Caki2 (cell line): ENCODE data around the gene TUFM. TPM values are rescaled to one million over a fixed set of nuclear protein-coding genes. Genes with fewer than 3 reads are reported as not detected.
A peak's percentile ranks its signal among the peaks of the same experiment; 100 is the strongest.

Experiments
- DNase-seq: peaks from one replicate; pipeline ENCODE4 v3.0.0-alpha.2; 2015; ENCODE audit warnings: low read depth
- in situ Hi-C: cut with HindIII; loops from 2 replicates; pipeline ENCODE4 v1.10.0; 2016; ENCODE audit warnings: low sequenced_read_pairs, low pct_unique_long_range_greater_than_20kb, mixed read lengths
- total RNA-seq: library from RNA; depleted of rRNA; stranded (reverse); fragments of >200 nt; shearing (Covaris generic); gene quantifications from 2 replicates; pipeline ENCODE4 v1.2.3, GENCODE V29; 2014; ENCODE audit warnings: low replicate concordance

The TUFM gene
- total RNA-seq, 1 experiment from 2014 or later: 151 TPM

DNA sequence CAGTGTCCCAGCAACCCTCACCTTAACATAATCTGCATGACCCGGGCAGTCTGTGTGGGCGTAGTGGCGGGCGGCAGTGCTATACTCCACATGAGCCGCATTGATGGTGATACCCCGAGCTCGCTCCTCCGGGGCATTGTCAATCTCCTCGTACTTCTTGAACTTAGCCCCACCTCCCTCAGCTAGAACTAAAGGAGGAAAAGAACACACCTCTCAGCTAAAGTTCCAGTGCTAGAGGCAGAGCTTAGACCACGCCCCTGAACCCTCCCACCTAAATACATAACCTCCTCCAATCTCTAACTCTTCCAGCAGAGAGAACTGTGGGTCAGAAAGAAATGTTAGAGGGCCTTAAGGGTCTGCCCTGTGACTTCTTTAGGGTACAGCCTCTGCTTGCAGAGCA is 855 bp downstream of the TUFM start:
- in situ Hi-C loops: no loop called here
- DNase-seq: peak; percentile 74

DNA sequence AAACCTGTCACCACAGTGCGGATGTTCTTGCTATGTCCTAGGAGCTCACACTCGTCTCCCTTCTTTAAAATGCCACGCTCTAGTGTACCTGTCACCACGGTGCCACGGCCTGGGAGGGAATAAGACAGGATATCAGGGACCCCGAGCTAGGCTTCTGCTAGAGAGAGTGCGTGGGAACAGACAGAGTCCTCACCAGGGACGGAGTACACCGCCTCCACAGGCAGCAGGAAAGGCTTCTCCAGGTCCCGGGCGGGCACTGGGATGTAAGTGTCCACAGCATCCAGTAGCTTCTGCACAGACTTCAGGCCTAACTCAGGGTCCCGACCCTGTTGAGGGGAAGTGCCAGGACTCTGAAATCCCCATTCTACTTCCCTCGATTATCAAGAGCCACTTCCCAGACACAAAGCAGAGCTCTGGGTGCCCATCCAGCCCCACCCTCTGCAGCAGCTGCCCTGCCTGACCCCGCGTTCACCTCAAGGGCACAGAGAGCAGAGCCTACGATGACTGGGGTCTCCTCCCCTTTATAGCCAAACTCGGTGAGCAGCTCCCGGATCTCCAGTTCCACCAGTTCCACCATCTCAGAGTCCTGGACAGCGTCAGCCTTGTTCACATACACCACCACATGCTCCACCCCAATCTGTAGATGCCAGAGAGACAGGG is 1.8 kb downstream of the TUFM start:
- in situ Hi-C loops: no loop called here
- no peak for DNase-seq

- DNase-seq: no peak
- in situ Hi-C loops: no loop called here
Observed at GRCh38 chr16:28843766-28844165, 2.4 kb downstream of the TUFM start.

GRCh38 chr16:28842696-28843095 is 3.5 kb downstream of the TUFM start:
- in situ Hi-C loops: no loop called here
- no peak for DNase-seq

- in situ Hi-C loops: no loop called here
- DNase-seq: no peak
Observed at GRCh38 chr16:28839899-28840298, 6.2 kb downstream of the TUFM start.

GRCh38 chr16:28839004-28839639 is 7.0 kb downstream of the TUFM start:
- no peak for DNase-seq
- in situ Hi-C loops: no loop called here

- no peak for DNase-seq
- in situ Hi-C loops: no loop called here
Observed at GRCh38 chr16:28838558-28838918, 7.6 kb downstream of the TUFM start.

DNA sequence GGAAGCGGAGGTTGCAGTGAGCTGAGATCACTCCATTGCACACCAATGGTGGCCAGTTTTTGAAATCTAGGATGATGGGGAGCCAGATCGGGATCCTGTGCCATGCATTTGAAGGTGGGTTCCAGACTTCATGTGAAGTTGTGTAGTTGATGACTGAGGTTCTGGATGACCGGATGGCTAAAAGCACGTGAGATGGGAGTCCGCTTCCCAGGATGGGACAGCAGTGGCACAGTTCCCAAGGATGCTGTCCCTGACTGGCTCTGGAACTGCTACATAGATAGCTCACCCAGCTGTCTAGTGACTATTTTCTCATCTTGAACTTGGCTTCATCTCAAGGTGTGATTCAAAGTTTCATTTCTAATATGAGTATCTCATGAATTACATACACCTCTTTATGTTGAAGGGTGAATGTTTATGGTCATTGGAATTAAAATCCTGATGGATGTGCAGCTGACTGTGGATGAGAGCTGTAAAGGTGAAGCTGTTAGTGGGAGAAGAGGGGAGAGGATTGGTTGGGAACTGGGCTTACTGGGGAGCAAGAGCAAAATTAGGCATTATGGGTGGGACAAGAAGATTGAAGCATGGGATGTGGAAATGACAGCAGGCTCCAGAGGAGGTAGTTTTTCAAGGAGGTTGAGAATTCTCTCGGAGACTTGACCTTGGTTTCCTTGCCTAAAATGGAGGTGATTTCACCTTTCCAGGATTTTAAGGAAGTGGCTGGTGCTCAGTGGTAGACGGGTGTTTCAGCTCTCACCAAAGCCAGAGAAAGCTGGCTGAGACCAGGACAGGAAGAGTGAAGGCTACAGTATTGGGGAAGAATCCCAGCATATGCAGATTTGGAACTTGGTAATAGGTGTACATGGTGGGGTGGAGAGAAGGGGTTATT is 8.2 kb downstream of the TUFM start:
- DNase-seq: no peak
- in situ Hi-C loops: no loop called here

DNA sequence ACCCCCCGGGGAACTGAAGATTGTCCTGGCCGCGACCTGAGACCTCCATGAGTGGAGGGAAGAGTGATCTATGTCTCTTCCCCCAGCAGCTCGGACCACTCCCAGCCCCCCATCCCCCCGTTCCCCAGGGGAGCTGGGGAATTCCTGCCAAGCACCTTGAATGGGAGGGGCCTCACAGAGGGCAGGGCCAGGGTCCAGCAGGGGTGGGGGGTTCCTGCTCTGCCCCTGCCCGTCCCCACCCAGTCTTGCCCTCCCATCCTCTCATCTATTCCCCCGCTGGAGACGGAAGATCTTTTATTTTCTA is 9.4 kb downstream of the TUFM start:
- in situ Hi-C loops: no loop called here
- no peak for DNase-seq

DNA sequence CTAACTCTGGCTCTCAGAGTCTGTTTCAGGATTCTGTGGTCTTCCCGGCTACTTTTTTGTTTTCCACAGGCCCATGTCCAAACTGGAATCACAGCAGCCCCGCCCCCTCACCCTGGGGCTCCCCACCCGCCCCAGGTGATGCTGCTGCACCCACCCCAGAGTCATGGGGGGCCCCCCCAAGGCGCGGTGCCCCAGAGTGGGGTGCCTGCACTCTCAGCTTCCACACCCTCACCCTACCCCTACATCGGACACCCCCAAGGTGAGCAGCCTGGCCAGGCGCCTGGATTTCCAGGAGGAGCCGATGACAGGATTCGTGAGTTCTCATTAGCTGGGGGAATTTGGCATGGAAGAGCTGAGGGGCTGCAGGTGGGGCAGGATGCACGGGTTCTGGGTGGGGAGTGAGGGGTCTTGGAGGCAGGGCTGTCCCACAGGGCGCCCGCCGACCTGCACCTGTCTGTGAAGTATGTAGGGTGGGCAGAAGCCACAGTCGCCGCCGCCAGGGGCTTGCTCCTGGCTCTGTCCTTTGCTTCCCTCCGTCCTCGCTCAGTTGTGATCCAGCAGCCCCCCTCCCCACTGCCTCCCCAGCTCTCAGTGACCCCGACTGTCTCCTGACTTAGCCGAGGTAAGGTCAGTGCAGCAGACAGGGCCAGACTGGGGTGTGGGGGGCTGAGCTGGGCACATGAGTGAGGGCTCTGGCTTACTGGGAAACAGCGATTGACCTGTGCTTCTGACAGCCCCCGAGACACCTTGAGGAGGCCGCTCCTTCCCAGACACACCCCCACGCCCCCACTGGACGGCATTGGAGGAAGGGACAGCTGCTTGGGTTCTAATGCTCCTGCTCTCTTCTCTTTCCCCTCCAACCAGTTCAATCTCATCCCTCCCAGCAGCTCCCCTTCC is 10.0 kb downstream of the TUFM start:
- in situ Hi-C loops: no loop called here

DNA sequence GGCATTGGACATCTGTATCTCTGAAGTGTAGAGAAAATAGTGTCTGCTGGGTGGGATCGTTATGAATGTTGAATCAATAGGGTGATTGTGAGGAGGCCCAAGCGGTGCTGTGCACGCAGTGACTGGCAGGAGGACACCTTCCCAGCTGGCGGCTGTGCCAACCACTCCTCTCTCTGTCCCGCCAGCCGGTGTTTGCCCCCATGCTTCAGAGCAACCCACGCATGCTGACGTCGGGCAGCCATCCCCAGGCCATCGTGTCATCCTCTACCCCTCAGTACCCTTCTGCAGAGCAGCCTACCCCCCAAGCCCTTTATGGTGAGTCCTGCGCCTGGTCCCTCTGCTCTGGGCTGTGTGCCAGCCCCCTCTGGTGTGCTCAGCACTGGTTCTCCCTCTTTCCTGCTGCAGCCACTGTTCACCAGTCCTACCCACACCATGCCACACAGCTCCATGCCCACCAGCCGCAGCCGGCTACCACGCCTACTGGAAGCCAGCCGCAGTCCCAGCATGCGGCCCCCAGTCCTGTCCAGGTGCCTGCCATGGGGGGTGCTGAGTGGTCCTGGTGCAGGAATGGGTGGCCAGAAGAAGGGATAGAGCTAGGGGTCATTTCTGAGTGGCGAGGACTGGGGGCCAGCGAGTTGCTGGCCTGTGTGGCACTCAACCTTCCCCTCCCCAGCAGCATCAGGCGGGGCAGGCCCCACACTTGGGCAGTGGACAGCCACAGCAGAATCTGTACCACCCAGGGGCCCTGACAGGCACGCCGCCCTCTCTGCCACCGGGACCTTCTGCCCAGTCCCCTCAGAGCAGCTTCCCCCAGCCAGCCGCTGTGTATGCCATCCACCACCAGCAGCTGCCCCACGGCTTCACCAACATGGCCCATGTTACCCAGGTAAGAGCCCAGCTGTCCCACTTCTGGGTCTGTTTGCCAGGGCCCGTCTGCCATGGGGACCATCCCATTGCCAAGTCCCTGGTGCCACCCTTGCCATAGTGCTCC is 11.0 kb downstream of the TUFM start:
- DNase-seq: no peak
- in situ Hi-C loops: no loop called here

More for the DNA sequence above, 10.0 kb downstream of the TUFM start:
- DNase-seq: no peak

- in situ Hi-C loops: no loop called here
- no peak for DNase-seq
Observed at GRCh38 chr16:28834349-28834748, 11.8 kb downstream of the TUFM start.

DNA sequence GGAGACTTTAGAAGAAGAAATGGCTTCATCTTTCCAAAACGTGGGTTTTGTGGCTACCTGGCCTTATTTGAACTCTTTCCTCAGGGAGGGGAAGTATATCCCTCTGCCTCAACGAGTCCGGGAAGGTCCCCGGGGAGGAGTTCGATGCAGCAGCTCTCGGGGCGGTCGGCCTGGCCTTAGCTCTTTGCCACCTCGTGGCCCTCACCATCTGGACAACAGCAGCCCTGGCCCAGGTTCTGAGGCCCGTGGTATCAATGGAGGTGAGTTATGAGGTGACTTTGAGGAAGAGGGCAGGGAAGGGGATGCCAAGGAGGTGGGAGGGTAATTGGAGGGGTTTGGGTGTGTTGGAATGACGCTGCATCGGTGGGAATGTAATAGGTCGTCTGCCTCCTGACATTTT is 15.6 kb downstream of the TUFM start:
- no peak for DNase-seq
- in situ Hi-C loops: no loop called here

GRCh38 chr16:28829747-28830146 is 16.4 kb downstream of the TUFM start:
- in situ Hi-C loops: no loop called here

GRCh38 chr16:28826141-28826540 is 20.0 kb downstream of the TUFM start:
- no peak for DNase-seq

More at GRCh38 chr16:28829747-28830146, 16.4 kb downstream of the TUFM start:
- DNase-seq: no peak

GRCh38 chr16:28824717-28824973 is 21.5 kb downstream of the TUFM start:
- in situ Hi-C loops: no loop called here
- DNase-seq: no peak

More at GRCh38 chr16:28826141-28826540, 20.0 kb downstream of the TUFM start:
- in situ Hi-C loops: no loop called here

- in situ Hi-C loops: no loop called here
- peak; percentile 98 for DNase-seq
Observed at GRCh38 chr16:28823873-28824716, 22.1 kb downstream of the TUFM start.
